Measurements from ENCODE around the gene AKAP14. TPM values are rescaled to one million over a fixed set of nuclear protein-coding genes. Genes with fewer than 3 reads are reported as not detected.
"Not testable (repeated sequence)": the region's sequence is repeated elsewhere in the genome, so short reads cannot be mapped to it uniquely, and the experiment has no call there.

Gene AKAP14
- total RNA-seq, 4 donors from 2014 or later = not detected

GRCh38 chrX:119899125-119899524 lies 3.4 kb downstream of the AKAP14 start:
- Histone ChIP-seq H3K4me1 (no peaks in the 10 kb centered on the region), H3K27ac (no peak overlapping the region), H3K27me3 (no peaks in the 10 kb centered on the region), H3K9me3 (no peaks in the 10 kb centered on the region), H3K36me3 (no peaks in the 10 kb centered on the region), H3K4me3 (replicated peaks in 1 of 3) (no peak overlapping the region)
- intact Hi-C loops (cut with DNase I) = no loop called here
- 9 to 20% methylated on average over 2 of the region's 2 CpGs for WGBS, 2 donors
- TF ChIP-seq, protein P1, sequence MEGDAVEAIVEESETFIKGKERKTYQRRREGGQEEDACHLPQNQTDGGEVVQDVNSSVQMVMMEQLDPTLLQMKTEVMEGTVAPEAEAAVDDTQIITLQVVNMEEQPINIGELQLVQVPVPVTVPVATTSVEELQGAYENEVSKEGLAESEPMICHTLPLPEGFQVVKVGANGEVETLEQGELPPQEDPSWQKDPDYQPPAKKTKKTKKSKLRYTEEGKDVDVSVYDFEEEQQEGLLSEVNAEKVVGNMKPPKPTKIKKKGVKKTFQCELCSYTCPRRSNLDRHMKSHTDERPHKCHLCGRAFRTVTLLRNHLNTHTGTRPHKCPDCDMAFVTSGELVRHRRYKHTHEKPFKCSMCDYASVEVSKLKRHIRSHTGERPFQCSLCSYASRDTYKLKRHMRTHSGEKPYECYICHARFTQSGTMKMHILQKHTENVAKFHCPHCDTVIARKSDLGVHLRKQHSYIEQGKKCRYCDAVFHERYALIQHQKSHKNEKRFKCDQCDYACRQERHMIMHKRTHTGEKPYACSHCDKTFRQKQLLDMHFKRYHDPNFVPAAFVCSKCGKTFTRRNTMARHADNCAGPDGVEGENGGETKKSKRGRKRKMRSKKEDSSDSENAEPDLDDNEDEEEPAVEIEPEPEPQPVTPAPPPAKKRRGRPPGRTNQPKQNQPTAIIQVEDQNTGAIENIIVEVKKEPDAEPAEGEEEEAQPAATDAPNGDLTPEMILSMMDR (IDR thresholded peaks at IDR 0.05) = no peak
- TF ChIP-seq POLR2A (IDR thresholded peaks at IDR 0.05) = no peak
- DNase-seq = no peak

- TF ChIP-seq, protein P1 (IDR thresholded peaks at IDR 0.05) = no peak
- no peak for TF ChIP-seq POLR2A (IDR thresholded peaks at IDR 0.05)
- no peaks in the 10 kb centered on the region for H3K27me3 ChIP-seq
- H3K27ac ChIP-seq = no peak overlapping the region
- DNase-seq = no peak
- H3K36me3 ChIP-seq = no peaks in the 10 kb centered on the region
- intact Hi-C loops (cut with DNase I) = no loop called here
- H3K4me1 ChIP-seq = no peaks in the 10 kb centered on the region
- H3K4me3 ChIP-seq (replicated peaks in 1 of 3) = no peak overlapping the region
- no peaks in the 10 kb centered on the region for H3K9me3 ChIP-seq
- WGBS, 2 donors = 77 to 90% methylated on average over 1 of the region's 1 CpG
Observed at GRCh38 chrX:119900976-119901375, 5.3 kb downstream of the AKAP14 start.

- intact Hi-C loops (cut with DNase I) = no loop called here
- Histone ChIP-seq H3K9me3 (no peaks in the 10 kb centered on the region), H3K36me3 (no peaks in the 10 kb centered on the region), H3K27ac (no peak overlapping the region), H3K4me3 (replicated peaks in 1 of 3) (no peak overlapping the region), H3K27me3 (no peaks in the 10 kb centered on the region), H3K4me1 (no peaks in the 10 kb centered on the region)
- no peak for DNase-seq
- TF ChIP-seq, protein P1 (IDR thresholded peaks at IDR 0.05) = no peak
- TF ChIP-seq POLR2A (IDR thresholded peaks at IDR 0.05) = no peak
- WGBS, 2 donors = 97 to 98% methylated on average over 5 of the region's 5 CpGs
Observed at GRCh38 chrX:119916310-119916709, 20.6 kb downstream of the AKAP14 start.

- H3K9me3 ChIP-seq = no peaks in the 10 kb centered on the region
- H3K4me3 ChIP-seq (replicated peaks in 1 of 3) = no peak overlapping the region
- TF ChIP-seq POLR2A (IDR thresholded peaks at IDR 0.05) = no peak
- TF ChIP-seq, protein P1 (IDR thresholded peaks at IDR 0.05) = no peak
- intact Hi-C loops (cut with DNase I) = no loop called here
- H3K27me3 ChIP-seq = no peaks in the 10 kb centered on the region
- DNase-seq = no peak
- H3K27ac ChIP-seq = no peak overlapping the region
- WGBS, 2 donors = 100% methylated on average over 2 of the region's 2 CpGs
- H3K4me1 ChIP-seq = no peaks in the 10 kb centered on the region
- H3K36me3 ChIP-seq = no peaks in the 10 kb centered on the region
Observed at GRCh38 chrX:119917877-119918276, 22.2 kb downstream of the AKAP14 start.

DNA sequence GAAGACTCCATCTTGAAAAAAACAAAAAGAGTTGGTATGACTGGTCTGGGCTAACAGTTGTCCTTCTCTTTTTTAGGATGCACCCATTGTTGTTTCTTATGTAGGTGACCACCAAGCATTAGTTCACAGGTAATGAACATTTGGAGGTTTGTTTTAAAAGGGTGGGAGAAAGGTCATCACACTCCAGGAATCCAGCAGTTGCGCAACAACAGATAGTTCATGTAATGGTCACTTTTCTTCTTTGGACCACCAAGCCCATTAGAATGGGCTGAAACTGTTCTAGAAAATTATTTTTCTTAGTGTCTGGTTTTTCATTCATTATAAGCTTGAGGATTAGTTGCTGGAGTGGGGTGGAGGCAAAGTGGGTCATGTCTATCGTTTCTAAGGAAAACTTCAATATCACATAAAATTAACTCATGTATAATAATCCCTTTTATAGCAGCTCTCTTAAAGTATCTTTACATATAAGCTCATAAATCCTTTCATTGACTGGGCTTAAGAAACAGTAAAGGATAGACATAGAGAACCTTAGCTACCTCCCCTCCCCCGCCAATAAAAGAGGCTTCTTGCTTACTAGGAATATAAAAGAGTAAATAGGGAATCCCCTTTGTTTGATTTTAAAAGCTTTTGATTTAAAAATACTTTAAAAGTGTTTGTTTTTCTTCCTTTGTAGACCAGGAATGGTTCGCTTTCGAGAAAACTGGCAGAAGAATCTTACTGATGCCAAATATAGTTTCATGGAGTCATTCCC lies 24.3 kb downstream of the AKAP14 start:
- TF ChIP-seq, protein P1 (IDR thresholded peaks at IDR 0.05) = no peak
- TF ChIP-seq POLR2A (IDR thresholded peaks at IDR 0.05) = no peak
- Histone ChIP-seq H3K9me3 (no peaks in the 10 kb centered on the region), H3K4me1 (no peaks in the 10 kb centered on the region), H3K27me3 (no peaks in the 10 kb centered on the region), H3K27ac (no peak overlapping the region), H3K4me3 (replicated peaks in 1 of 3) (no peak overlapping the region), H3K36me3 (peaks cover 0 to 6% of the 10 kb centered on the region in 2 donors)
- 89 to 94% methylated on average over 5 of the region's 5 CpGs for WGBS, 2 donors
- no peak for DNase-seq
- intact Hi-C loops (cut with DNase I) = no loop called here

GRCh38 chrX:119922391-119922790 lies 26.7 kb downstream of the AKAP14 start:
- H3K4me3 ChIP-seq (replicated peaks in 1 of 3); H3K4me1 ChIP-seq; H3K27ac ChIP-seq; H3K27me3 ChIP-seq; DNase-seq; H3K9me3 ChIP-seq; intact Hi-C loops (cut with DNase I): not testable (repeated sequence)
- WGBS, 2 donors = 97 to 99% methylated on average over 7 of the region's 7 CpGs
- peaks cover 0 to 11% of the 10 kb centered on the region in 2 donors for H3K36me3 ChIP-seq
